Mesenchymal stem cell (in vitro differentiated cells and primary cell): ENCODE results near the gene ZMAT5. TPM values are rescaled to one million over a fixed set of nuclear protein-coding genes. Genes with fewer than 3 reads are reported as not detected.

Experiments used
- small RNA-seq: library from polyadenylated mRNA; stranded (forward); fragments of <200 nt; extraction: miRNeasy Mini kit (QIAGEN cat#:217004); gene quantifications from one replicate; pipeline ENCODE3, GENCODE V24; 2013; ENCODE audit warnings: low read depth

Gene ZMAT5

Small RNAs within 50 kb of the gene (small RNA-seq; reads per million reads assigned to genes)
- not detected for gene AC004882.2
- not detected for gene RF00019
